BJ (cell line): ENCODE measurements around the gene P2RY12. TPM values are rescaled to one million over a fixed set of nuclear protein-coding genes. Genes with fewer than 3 reads are reported as not detected.

Experiments used
- CTCF ChIA-PET: fragments of 350-600 bp; formaldehyde crosslinking; extraction: SDS; loops from one replicate; lab custom pipeline; 2021; ENCODE audit warnings: antibody characterized with exemption, inconsistent platforms; lab: Yijun Ruan, JAX
- POLR2A ChIA-PET: fragments of 300-600 bp; sonication (Branson Sonifier 250); formaldehyde crosslinking; extraction: SDS; loops from one replicate; lab custom pipeline; 2021; ENCODE audit warnings: antibody characterized with exemption; lab: Charles Lee
- DNase-seq: peaks from one replicate; pipeline ENCODE4 v3.0.0-alpha.2; 2011; ENCODE audit warnings: low read depth
- H3K27me3 ChIP-seq: 2 replicates; pipeline ENCODE4 v1.6.0; 2011; ENCODE audit warnings: low read length; ENCODE audit not compliant: control insufficient read depth, insufficient read depth
- H3K36me3 ChIP-seq: 2 replicates; pipeline ENCODE4 v1.5.1; 2011; ENCODE audit warnings: low read length; ENCODE audit not compliant: control insufficient read depth, insufficient read depth
- H3K4me3 ChIP-seq: 2 replicates; pipeline ENCODE4 v1.5.1; 2011; ENCODE audit warnings: low read depth, mild to moderate bottlenecking, control low read depth, low read length
- CTCF ChIP-seq: IDR thresholded peaks from 2 replicates; pipeline ENCODE4 v1.5.1; 2011; ENCODE audit warnings: low read depth, mild to moderate bottlenecking, control low read depth, inconsistent platforms, low read length, moderate library complexity; ENCODE audit not compliant: insufficient read depth
- polyA plus RNA-seq: library from polyadenylated mRNA; depleted of rRNA; stranded (reverse); fragments of >200 nt; gene quantifications from 2 replicates; pipeline ENCODE4 v1.2.3, GENCODE V29; 2011

Gene P2RY12
- polyA plus RNA-seq, 1 experiment: not detected

DNA sequence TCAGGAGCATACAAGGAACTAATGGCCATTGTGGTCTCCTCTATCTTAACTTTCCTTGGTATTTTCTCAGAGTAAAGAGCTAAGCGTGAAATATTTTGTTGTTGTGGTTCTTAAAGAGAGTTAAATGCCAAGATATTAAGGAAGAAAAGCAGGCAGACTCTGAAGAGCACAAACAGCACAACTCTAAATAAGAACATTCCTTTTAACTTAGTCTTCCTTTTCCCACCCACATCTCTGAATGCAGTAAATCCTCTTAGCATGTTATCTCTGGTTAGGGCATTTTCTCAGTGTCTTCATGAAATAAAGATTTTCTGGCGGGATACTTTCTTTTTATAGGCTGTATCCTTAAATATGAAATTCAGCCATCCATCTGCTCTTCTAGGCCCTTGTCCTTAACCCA lies 69.4 kb downstream of the P2RY12 start:
- Histone ChIP-seq H3K4me3 (no peak overlapping the region), H3K27me3 (no peaks in the 10 kb centered on the region), H3K36me3 (no peaks in the 10 kb centered on the region)
- CTCF ChIA-PET: no interaction called here
- POLR2A ChIA-PET: no interaction called here
- TF ChIP-seq CTCF: no peak
- DNase-seq: no peak

- CTCF ChIA-PET: no interaction called here
- POLR2A ChIA-PET: no interaction called here
- no peak for DNase-seq
Observed at GRCh38 chr3:151314593-151314992, 70.0 kb downstream of the P2RY12 start.

GRCh38 chr3:151314137-151314536 lies 70.4 kb downstream of the P2RY12 start:
- no peak overlapping the region for H3K4me3 ChIP-seq
- no peaks in the 10 kb centered on the region for H3K36me3 ChIP-seq
- no peak for TF ChIP-seq CTCF
- POLR2A ChIA-PET: no interaction called here
- H3K27me3 ChIP-seq: no peaks in the 10 kb centered on the region
- DNase-seq: no peak
- CTCF ChIA-PET: no interaction called here

More at GRCh38 chr3:151314593-151314992, 70.0 kb downstream of the P2RY12 start:
- no peak overlapping the region for H3K4me3 ChIP-seq
- no peaks in the 10 kb centered on the region for H3K36me3 ChIP-seq
- no peak for TF ChIP-seq CTCF
- H3K27me3 ChIP-seq: no peaks in the 10 kb centered on the region

GRCh38 chr3:151312972-151313371 lies 71.6 kb downstream of the P2RY12 start:
- POLR2A ChIA-PET: no interaction called here
- CTCF ChIA-PET: interaction anchor here (0.9 kb wide), 1 partner anchor 38 kb away, joined by 4 read pairs; no protein-coding TSS in a partner anchor
- no peaks in the 10 kb centered on the region for H3K36me3 ChIP-seq
- H3K4me3 ChIP-seq: no peak overlapping the region
- DNase-seq: no peak
- no peak for TF ChIP-seq CTCF
- H3K27me3 ChIP-seq: no peaks in the 10 kb centered on the region

GRCh38 chr3:151309566-151309965 lies 75.0 kb downstream of the P2RY12 start:
- Histone ChIP-seq H3K4me3 (no peak overlapping the region), H3K36me3 (no peaks in the 10 kb centered on the region), H3K27me3 (no peaks in the 10 kb centered on the region)
- no peak for TF ChIP-seq CTCF
- DNase-seq: no peak
- CTCF ChIA-PET: interaction anchor here (0.7 to 1.3 kb wide), 2 partner anchors 9 to 130 kb away, joined by 3 read pairs; no protein-coding TSS in a partner anchor
- POLR2A ChIA-PET: no interaction called here
